GM21717 (cell line): Measurements from ENCODE around the gene RAB33B.
"Not testable (repeated sequence)": the region's sequence is repeated elsewhere in the genome, so short reads cannot be mapped to it uniquely, and the experiment has no call there.

ENCODE experiments used
- ATAC-seq: cut with Tn5 transposase; IDR thresholded peaks from one replicate; pipeline ENCODE4 v1.9.1; 2021; ENCODE audit warnings: mild to moderate bottlenecking, moderate library complexity; ENCODE audit not compliant: unreplicated experiment

The RAB33B gene

DNA sequence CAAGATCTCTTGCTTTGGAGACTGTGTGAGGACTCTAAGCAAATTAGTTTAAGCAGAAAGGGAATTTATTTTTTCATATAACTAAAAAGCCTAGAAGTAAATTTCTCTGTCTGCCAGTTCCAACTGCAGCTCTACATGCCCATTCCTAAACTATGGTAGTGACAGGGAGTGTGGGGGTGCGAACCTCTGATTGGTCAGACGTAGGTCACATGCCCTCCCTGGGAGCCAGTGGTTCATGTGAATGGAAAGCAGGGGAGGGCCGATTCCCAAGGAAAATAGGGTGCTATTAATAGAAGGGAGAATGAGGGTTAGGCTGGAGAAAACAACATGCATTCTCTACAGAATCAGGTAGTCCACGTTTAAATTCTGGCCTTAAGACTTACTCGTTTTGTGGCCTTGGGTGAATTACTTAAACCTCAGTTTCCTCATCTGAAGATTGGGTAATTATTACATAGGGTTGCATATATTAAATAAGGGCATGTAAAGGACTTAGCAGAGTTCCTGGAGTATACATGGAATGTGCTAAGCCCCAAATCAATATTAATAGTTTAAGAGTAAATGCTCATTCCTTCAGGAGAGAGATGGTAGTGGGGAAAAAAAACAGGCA is 7.2 kb downstream of the RAB33B start:
- no peak for ATAC-seq

DNA sequence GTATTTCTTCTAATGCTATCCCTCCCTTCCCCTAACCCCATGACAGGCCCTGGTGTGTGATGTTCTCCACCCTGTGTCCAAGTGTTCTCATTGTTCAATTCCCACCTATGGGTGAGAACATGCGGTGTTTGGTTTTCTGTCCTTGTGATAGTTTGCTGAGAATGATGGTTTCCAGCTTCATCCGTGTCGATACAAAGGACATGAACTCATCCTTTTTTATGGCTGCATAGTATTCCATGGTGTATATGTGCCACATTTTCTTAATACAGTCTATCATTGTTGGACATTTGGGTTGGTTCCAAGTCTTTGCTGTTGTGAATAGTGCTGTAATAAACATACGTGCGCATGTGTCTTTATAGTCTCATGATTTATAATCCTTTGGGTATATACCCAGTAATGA is 10.6 kb downstream of the RAB33B start:
- not testable (repeated sequence) for ATAC-seq

GRCh38 chr4:139465922-139466321 is 12.0 kb downstream of the RAB33B start:
- no peak for ATAC-seq

- not testable (repeated sequence) for ATAC-seq
Measured at GRCh38 chr4:139468756-139469155, 14.8 kb downstream of the RAB33B start.

DNA sequence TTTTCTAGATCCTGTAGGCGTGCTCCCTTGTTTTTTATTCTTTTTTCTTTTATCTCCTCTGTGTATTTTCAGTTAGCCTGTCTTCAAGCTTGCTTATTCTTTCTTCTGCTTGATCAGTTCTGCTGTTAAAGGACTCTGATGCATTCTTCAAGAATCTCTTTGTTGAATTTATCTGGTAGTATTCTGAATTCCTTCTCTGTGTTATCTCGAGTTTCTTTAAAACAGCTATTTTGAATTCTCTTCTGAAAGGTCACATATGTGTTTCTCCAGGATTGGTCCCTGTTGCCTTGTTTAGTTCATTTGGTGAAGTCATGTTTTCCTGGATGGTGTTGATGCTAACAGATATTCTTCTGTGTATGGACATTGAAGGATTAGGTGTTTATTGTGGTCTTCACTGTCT is 15.3 kb downstream of the RAB33B start:
- ATAC-seq: no peak

DNA sequence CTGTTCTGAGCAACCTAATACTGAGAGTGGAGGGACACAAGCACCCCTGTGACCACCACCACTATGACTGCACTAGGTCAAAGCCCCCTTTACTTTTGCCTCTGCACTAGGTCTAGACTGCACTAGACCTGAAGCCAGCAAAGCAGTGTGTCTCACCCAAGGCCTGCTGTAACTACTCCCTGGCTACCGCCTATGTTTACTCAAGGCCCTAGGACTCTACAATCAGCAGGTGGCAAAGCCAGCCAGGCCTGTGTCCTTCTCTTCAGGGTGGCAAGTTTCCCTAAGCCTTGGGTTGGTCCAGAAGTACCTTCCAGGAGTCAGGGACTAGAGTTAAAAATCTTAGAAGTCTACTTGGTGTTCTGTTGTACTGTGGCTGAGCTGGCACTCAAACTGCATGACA is 15.9 kb downstream of the RAB33B start:
- ATAC-seq: no peak

GRCh38 chr4:139470295-139470694 is 16.4 kb downstream of the RAB33B start:
- no peak for ATAC-seq

DNA sequence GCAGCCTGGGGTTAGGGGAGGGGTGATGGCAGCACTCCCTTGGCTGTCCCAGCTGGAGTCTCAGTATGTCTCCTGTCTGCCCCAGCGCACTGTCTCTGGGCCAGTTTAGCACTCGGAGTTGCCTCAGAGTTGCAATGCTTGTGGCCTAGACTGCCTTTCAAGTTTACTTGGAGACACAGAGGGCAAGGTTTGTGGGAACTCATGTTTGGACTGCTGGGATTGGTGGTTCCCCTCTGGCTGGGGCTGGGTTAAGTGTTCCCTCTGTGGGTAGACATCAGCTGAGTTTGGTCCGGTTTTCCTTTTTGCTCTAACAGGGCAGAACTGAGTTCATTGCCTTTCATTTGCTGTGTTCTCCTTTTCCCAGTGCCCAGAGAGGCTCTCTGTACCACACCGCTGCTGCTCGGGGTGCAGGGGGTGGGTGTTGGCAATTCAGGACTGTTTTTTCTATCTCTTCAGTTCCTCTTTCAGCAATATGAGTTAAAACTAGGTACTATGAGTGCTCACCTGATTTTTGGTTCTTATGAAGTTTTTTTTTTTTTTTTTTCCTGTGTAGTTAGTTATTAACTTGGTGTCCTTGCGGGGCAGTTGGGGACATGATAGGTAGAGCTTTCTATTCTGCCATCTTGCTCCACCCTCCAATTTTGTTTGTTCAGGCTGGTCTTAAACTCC is 17.2 kb downstream of the RAB33B start:
- no peak for ATAC-seq

- ATAC-seq: no peak
Measured at GRCh38 chr4:139472852-139473251, 18.9 kb downstream of the RAB33B start.

DNA sequence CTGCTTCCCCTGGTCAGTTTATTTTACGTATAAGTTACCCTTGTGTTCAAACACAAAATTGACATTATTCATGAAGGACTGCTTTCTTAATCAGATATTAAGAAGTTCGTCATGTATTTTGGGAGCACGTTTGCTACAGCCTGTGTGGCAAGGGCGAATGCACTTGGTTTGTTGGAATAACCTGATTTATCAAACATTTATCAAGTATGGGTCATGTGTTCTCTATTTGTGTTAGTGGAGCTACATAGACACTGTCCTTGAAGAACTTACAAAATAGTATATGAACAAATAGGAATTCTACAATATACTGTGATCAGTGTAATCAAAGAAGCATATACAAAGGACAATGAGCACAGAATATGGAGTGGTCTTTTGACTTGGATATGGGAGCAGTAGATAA is 22.4 kb downstream of the RAB33B start:
- no peak for ATAC-seq

- no peak for ATAC-seq
Measured at GRCh38 chr4:139481465-139481864, 27.5 kb downstream of the RAB33B start.

DNA sequence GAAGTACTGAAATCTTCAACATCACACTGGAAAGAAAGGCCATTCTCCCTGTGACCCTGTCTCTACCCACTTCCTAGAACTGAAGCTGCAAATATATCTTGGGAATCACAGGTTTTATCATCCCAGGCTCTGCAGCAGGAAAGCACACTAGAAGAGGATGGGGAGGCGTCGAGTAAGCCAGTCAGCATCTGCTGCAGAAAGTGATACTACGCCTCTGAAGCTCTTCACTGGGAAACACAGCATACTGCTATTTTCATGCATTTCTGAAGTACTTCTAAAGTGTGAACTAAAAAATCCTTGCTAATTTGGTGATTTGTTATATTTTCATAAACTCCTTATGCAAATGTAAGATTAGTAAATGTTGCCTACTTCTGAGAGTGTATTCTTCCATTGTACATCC is 29.1 kb downstream of the RAB33B start:
- no peak for ATAC-seq

DNA sequence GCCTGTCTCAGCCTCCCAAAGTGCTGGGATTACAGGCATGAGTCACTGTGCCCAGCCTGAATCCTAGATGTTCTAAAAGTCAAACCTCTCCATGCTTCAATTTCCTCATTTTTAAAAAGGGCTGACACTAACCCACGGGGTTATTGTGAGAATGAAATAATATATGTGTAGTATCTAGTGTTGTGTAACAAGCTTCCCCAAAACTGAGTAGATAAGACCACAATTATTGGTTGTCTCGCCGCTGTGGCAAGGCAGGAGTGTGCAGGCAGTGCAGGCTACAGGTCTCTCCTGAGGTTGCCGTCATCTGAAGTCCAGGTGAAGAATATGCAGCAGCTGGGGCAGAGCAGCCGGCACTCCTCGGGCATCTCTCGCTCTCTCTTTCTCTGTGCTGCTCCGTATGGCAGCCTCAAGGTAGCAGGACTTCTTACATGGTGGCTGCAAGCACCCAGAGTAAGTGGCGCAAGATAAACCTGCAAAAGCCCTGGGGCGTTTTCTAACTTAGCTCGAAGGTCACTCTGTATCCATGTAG is 30.9 kb downstream of the RAB33B start:
- no peak for ATAC-seq

DNA sequence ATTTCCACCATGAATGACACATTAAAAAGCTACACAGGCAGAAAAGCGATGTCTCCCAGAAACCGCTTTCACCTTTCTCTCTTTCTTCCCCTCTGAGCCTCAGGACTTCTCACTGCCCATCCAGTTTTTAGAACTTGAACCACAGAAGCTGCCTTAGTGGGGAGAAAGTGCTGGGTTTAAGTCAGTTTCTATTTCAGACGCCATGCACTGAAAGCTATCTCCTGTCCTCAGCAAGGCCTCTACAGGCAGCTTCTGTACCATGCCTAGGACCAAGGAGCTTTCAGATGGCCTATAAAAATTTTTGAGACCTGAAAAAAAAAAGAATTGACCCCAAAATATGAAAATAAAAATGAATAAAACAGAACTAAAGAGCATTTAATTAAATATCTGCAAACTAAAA is 34.5 kb downstream of the RAB33B start:
- no peak for ATAC-seq

- ATAC-seq: no peak
Measured at GRCh38 chr4:139489638-139490037, 35.7 kb downstream of the RAB33B start.

DNA sequence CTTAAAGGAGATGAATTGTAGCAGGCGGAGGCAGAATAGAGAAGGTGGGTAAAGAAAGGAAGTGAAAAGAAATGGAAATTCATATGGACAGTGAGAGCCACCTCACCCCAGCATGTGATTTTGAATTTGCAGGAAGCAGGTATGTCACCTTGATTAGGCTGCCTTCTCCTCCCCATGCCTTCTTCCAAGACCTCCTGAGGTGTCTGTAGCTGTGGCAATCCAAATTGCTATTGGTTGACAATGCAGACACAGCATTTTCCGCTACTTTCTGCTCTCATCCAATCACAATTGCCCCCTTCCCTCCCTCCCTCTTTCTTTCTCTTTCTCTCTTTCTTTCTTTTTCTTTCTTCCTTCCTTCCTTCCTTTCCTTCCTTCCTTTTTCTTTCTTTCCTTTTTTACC is 38.5 kb downstream of the RAB33B start:
- no peak for ATAC-seq

DNA sequence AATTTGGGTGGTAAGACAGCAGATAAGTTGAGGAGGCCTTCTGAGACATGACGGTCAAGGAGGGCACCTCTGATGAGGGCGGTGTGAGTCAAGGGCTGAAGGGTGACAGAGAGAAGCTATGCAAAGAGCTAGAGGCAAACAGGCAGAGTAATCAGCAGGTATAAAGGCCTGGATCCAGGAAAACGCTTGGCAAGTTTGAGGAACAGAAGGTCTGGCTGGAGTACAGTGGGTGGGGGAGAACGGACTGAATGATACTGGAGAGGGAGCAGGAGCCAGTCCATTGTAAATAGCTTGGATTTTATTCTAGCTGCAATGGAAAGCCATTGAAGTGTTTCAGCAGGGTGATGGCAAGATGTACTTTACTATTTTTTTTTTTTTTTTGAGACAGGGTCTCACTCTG is 39.3 kb downstream of the RAB33B start:
- ATAC-seq: no peak

- no peak for ATAC-seq
Measured at GRCh38 chr4:139499186-139499585, 45.3 kb downstream of the RAB33B start.

GRCh38 chr4:139501117-139501516 is 47.2 kb downstream of the RAB33B start:
- no peak for ATAC-seq

DNA sequence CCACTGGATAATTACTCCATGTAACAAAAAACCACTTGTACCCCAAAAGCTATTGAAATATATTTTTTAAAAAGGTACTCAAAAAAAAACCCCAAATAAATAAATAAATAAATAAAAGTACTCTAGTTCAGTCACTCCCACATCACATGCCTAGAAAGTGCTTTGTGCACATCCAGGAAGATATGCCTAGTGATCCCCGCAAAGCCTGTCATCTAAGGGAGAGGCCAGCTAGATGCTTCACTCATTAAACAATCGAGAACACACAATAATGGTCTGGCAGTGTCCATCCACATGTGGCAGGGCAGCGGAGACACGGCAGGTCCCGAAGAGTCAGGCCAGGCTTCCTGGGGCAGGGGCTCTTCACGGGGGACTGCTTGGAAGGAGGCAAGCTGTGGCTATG is 47.6 kb downstream of the RAB33B start:
- no peak for ATAC-seq

- no peak for ATAC-seq
Measured at GRCh38 chr4:139501927-139502899, 48.3 kb downstream of the RAB33B start.
